ENCODE results near the gene ATG16L1. TPM values are rescaled to one million over a fixed set of nuclear protein-coding genes. Genes with fewer than 3 reads are reported as not detected.
A peak's percentile ranks its signal among the peaks of the same experiment; 100 is the strongest.

ATG16L1 gene
- total RNA-seq, 1 experiment from 2014 or later, result 42.0 TPM

DNA sequence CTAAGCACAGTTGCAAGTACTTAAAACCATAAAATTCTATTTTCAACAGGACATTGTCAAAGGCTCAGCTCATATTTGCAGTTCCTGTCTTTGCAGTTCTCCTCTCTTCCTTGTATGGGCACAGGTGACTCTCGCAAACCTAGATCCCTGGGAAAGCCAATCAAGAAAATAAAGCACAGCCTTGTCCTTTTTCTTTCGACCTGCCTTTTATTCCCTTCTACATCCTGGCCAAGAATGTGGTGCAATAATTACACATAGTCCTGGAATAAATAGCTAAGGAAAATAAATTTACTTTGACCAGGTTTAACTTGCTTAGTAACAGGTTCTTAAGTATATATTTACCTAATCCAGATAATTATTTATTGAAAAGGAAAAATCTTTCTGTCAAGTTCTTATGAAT is 20.2 kb downstream of the ATG16L1 start:
- no peak overlapping the region for H4K5ac ChIP-seq (ENCODE audit: insufficient read length, low read depth, low read length)

More for the DNA sequence above, 20.2 kb downstream of the ATG16L1 start:
- Histone ChIP-seq H3K79me1 (ENCODE audit: insufficient read depth, low read depth, low read length, poor library complexity, severe bottlenecking) (no peaks in the 10 kb centered on the region), H3K14ac (ENCODE audit: insufficient read depth, low read length) (no peak overlapping the region), H3K4me2 (ENCODE audit: insufficient read depth, insufficient read length, low read length) (no peak overlapping the region), H3K23ac (ENCODE audit: insufficient read length, low read depth, low read length) (no peak overlapping the region), H2BK12ac (ENCODE audit: insufficient read length, low read depth, low read length) (no peak overlapping the region), H3K56ac (ENCODE audit: insufficient read length, low read depth, low read length) (no peak overlapping the region), H3K4ac (ENCODE audit: low read depth, low read length) (no peak overlapping the region), H3K9me3 (ENCODE audit: control insufficient read depth, low read depth, low read length) (no peaks in the 10 kb centered on the region), H2AK5ac (ENCODE audit: insufficient read length, low read length) (no peak overlapping the region), H3T11ph (ENCODE audit: low read length) (no peak overlapping the region), H2AFZ (ENCODE audit: low read length) (no peak overlapping the region), H3K4me1 (ENCODE audit: insufficient read depth, low read length) (no peaks in the 10 kb centered on the region), H3K18ac (ENCODE audit: insufficient read length, low read depth, low read length) (no peak overlapping the region), H3K79me2 (ENCODE audit: insufficient read depth, low read length) (no peaks in the 10 kb centered on the region), H3K23me2 (ENCODE audit: insufficient read length, low read depth, low read length, poor library complexity, severe bottlenecking) (no peaks in the 10 kb centered on the region), H4K8ac (replicated peaks; ENCODE audit: insufficient read length, low read depth, low read length) (no peak overlapping the region), H3K9ac (ENCODE audit: extremely low read depth, insufficient read length, low read length) (no peak overlapping the region), H2BK20ac (ENCODE audit: low read depth, low read length, poor library complexity, severe bottlenecking) (no peak overlapping the region), H3K27me3 (ENCODE audit: insufficient read depth, low read length) (no peaks in the 10 kb centered on the region), H2BK5ac (ENCODE audit: insufficient read length, low read length) (no peak overlapping the region), H2BK15ac (ENCODE audit: low read depth, low read length) (no peak overlapping the region), H4K20me1 (ENCODE audit: control insufficient read depth, insufficient read depth, insufficient read length) (no peaks in the 10 kb centered on the region), H3K27ac (ENCODE audit: insufficient read length, low read depth, low read length) (no peak overlapping the region), H4K91ac (ENCODE audit: insufficient read length, low read depth, low read length) (no peak overlapping the region), H2BK120ac (ENCODE audit: low read depth, low read length, poor library complexity, severe bottlenecking) (no peak overlapping the region)
- Mint-ChIP-seq H3K9me3 (no peaks in the 10 kb centered on the region), H3K36me3 (ENCODE audit: insufficient read depth in 1 of 3, low read depth in 3 of 3) (peaks cover 24 to 94% (median 85%) of the 10 kb centered on the region in 3 experiments), H3K4me3 (no peak overlapping the region), H3K27me3 (ENCODE audit: low read depth) (no peaks in the 10 kb centered on the region), H3K4me1 (no peaks in the 10 kb centered on the region), H3K27ac (peak overlapping the region in 1 of 3 experiments; percentile 53; a peak in 1 of 7 replicates)
- whole genome bisulfite sequencing (ENCODE audit: extremely low coverage, insufficient read length, low lambda C conversion rate), result no CpG with 5 or more reads among the region's 2 CpGs
- TF ChIP-seq, protein P1, sequence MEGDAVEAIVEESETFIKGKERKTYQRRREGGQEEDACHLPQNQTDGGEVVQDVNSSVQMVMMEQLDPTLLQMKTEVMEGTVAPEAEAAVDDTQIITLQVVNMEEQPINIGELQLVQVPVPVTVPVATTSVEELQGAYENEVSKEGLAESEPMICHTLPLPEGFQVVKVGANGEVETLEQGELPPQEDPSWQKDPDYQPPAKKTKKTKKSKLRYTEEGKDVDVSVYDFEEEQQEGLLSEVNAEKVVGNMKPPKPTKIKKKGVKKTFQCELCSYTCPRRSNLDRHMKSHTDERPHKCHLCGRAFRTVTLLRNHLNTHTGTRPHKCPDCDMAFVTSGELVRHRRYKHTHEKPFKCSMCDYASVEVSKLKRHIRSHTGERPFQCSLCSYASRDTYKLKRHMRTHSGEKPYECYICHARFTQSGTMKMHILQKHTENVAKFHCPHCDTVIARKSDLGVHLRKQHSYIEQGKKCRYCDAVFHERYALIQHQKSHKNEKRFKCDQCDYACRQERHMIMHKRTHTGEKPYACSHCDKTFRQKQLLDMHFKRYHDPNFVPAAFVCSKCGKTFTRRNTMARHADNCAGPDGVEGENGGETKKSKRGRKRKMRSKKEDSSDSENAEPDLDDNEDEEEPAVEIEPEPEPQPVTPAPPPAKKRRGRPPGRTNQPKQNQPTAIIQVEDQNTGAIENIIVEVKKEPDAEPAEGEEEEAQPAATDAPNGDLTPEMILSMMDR (conservative IDR thresholded peaks at IDR 0.05), result no peak
- no peak for DNase-seq

All from H9 (cell line).